ENCODE data around the gene TNFRSF18. TPM values are rescaled to one million over a fixed set of nuclear protein-coding genes. Genes with fewer than 3 reads are reported as not detected.

The TNFRSF18 gene
- total RNA-seq, 1 experiment from 2014 or later: 0.83 TPM

GRCh38 chr1:1167398-1167821 is 39.0 kb downstream of the TNFRSF18 start:
- H3K9me3 Mint-ChIP-seq: no peaks in the 10 kb centered on the region
- H3K27me3 Mint-ChIP-seq (ENCODE audit: low read depth): peaks cover 7% of the 10 kb centered on the region
- ChIA-PET POLR2A (interaction anchor here (0.5 kb wide), 2 partner anchors 239 to 265 kb away, joined by 3 read pairs; no protein-coding TSS in a partner anchor), CTCF (no interaction called here)
- no peak overlapping the region for H3K4me3 Mint-ChIP-seq
- TF ChIP-seq ZNF232 (CRISPR knock-in tag; IDR thresholded peaks at IDR 0.05) (no peak), TCF7 (CRISPR knock-in tag; IDR thresholded peaks at IDR 0.05; ENCODE audit: low read depth) (no peak), CREM (CRISPR knock-in tag; IDR thresholded peaks at IDR 0.05) (no peak), FOXJ3 (CRISPR knock-in tag; IDR thresholded peaks at IDR 0.05; ENCODE audit: borderline replicate concordance) (no peak), SMAD4 (CRISPR knock-in tag; IDR thresholded peaks at IDR 0.05) (no peak), IRF1 (CRISPR knock-in tag; IDR thresholded peaks at IDR 0.05) (no peak), IRF2 (CRISPR knock-in tag; IDR thresholded peaks at IDR 0.05; ENCODE audit: borderline replicate concordance, low read depth) (no peak), NR2C2 (CRISPR knock-in tag; IDR thresholded peaks at IDR 0.05) (no peak), CDX4 (CRISPR knock-in tag; IDR thresholded peaks at IDR 0.05; ENCODE audit: borderline replicate concordance) (no peak), ZNF138 (CRISPR knock-in tag; conservative IDR thresholded peaks at IDR 0.05) (no peak), ATF1 (CRISPR knock-in tag; IDR thresholded peaks at IDR 0.05) (no peak), ZBTB43 (CRISPR knock-in tag; IDR thresholded peaks at IDR 0.05) (no peak), FOXK1 (CRISPR knock-in tag; IDR thresholded peaks at IDR 0.05) (no peak), TEAD1 (CRISPR knock-in tag; IDR thresholded peaks at IDR 0.05) (no peak), ETV6 (CRISPR knock-in tag; IDR thresholded peaks at IDR 0.05) (no peak), NR1H2 (CRISPR knock-in tag; IDR thresholded peaks at IDR 0.05) (no peak), MXD4 (CRISPR knock-in tag; IDR thresholded peaks at IDR 0.05; ENCODE audit: borderline replicate concordance) (no peak), PRDM15 (CRISPR knock-in tag; IDR thresholded peaks at IDR 0.05) (no peak), ATF6 (CRISPR knock-in tag; IDR thresholded peaks at IDR 0.05) (no peak), HMGXB4 (CRISPR knock-in tag; IDR thresholded peaks at IDR 0.05) (no peak)
- peaks cover 15% of the 10 kb centered on the region for H3K4me1 Mint-ChIP-seq
- no peaks in the 10 kb centered on the region for H3K36me3 Mint-ChIP-seq
- ATAC-seq: no peak
- no peak for DNase-seq (ENCODE audit: low spot score)
- no peak overlapping the region for H3K27ac Mint-ChIP-seq
